Mononuclear cell (primary cell): ENCODE data around the gene TMEM121. TPM values are rescaled to one million over a fixed set of nuclear protein-coding genes. Genes with fewer than 3 reads are reported as not detected.

Experiments
- H3K27me3 ChIP-seq: 2 replicates; pipeline ENCODE4 v1.6.0; 2011; ENCODE audit warnings: low read length, control low read depth; ENCODE audit not compliant: insufficient read depth
- H3K4me1 ChIP-seq: 2 replicates; pipeline ENCODE4 v1.5.1; 2011; ENCODE audit warnings: mild to moderate bottlenecking, low read length, control low read depth; ENCODE audit not compliant: insufficient read depth
- H3K4me3 ChIP-seq: 2 replicates; pipeline ENCODE4 v1.5.1; 2011; ENCODE audit warnings: mild to moderate bottlenecking, low read length, moderate library complexity
- H3K9me3 ChIP-seq: 2 replicates; pipeline ENCODE4 v1.5.1; 2011; ENCODE audit warnings: low read depth, mild to moderate bottlenecking, control low read depth, low read length
- total RNA-seq: library from RNA; depleted of rRNA; stranded (reverse); fragments of >200 nt; gene quantifications from one replicate; pipeline ENCODE4 v1.2.3, GENCODE V29; 2012

The TMEM121 gene
- 1.5 TPM for total RNA-seq

GRCh38 chr14:105525861-105526775 lies at the start of gene TMEM121:
TSS of gene TMEM121 (plus strand) at chr14:105526583. CDS start at chr14:105528835, 2,252 bp downstream.
- H3K4me3 ChIP-seq = no peak within 1 kb of the TSS
- peaks cover 26% of the 10 kb centered on the region for H3K4me1 ChIP-seq
- H3K27me3 ChIP-seq = peaks cover 27% of the 10 kb centered on the region
- no peaks in the 10 kb centered on the region for H3K9me3 ChIP-seq

- Histone ChIP-seq H3K4me1 (peaks cover 57% of the 10 kb centered on the region), H3K27me3 (peaks cover 30% of the 10 kb centered on the region)
Observed at GRCh38 chr14:105476831-105477659, 49.3 kb upstream of the TMEM121 start.

GRCh38 chr14:105477660-105478397 lies 48.6 kb upstream of the TMEM121 start:
- peaks cover 65% of the 10 kb centered on the region for H3K4me1 ChIP-seq
- peaks cover 29% of the 10 kb centered on the region for H3K27me3 ChIP-seq
- no peak overlapping the region for H3K4me3 ChIP-seq
- no peaks in the 10 kb centered on the region for H3K9me3 ChIP-seq

More at GRCh38 chr14:105476831-105477659, 49.3 kb upstream of the TMEM121 start:
- Histone ChIP-seq H3K9me3 (no peaks in the 10 kb centered on the region), H3K4me3 (no peak overlapping the region)

GRCh38 chr14:105478398-105479251 lies 47.8 kb upstream of the TMEM121 start:
- Histone ChIP-seq H3K4me1 (peaks cover 69% of the 10 kb centered on the region), H3K4me3 (no peak overlapping the region), H3K27me3 (peaks cover 25% of the 10 kb centered on the region), H3K9me3 (no peaks in the 10 kb centered on the region)

GRCh38 chr14:105479431-105480158 lies 46.8 kb upstream of the TMEM121 start:
- no peak overlapping the region for H3K4me3 ChIP-seq
- H3K9me3 ChIP-seq = no peaks in the 10 kb centered on the region
- H3K4me1 ChIP-seq = peaks cover 75% of the 10 kb centered on the region
- peaks cover 23% of the 10 kb centered on the region for H3K27me3 ChIP-seq

GRCh38 chr14:105480199-105480746 lies 46.1 kb upstream of the TMEM121 start:
- H3K4me1 ChIP-seq = peaks cover 76% of the 10 kb centered on the region
- H3K9me3 ChIP-seq = no peaks in the 10 kb centered on the region
- H3K4me3 ChIP-seq = no peak overlapping the region
- H3K27me3 ChIP-seq = peaks cover 19% of the 10 kb centered on the region

GRCh38 chr14:105480807-105481801 lies 45.3 kb upstream of the TMEM121 start:
- Histone ChIP-seq H3K4me3 (peak overlapping the region; percentile 33), H3K27me3 (peaks cover 16% of the 10 kb centered on the region), H3K9me3 (no peaks in the 10 kb centered on the region), H3K4me1 (peaks cover 76% of the 10 kb centered on the region)

GRCh38 chr14:105481886-105482457 lies 44.4 kb upstream of the TMEM121 start:
- no peaks in the 10 kb centered on the region for H3K9me3 ChIP-seq
- peaks cover 75% of the 10 kb centered on the region for H3K4me1 ChIP-seq
- no peak overlapping the region for H3K4me3 ChIP-seq
- peaks cover 13% of the 10 kb centered on the region for H3K27me3 ChIP-seq

- H3K9me3 ChIP-seq = no peaks in the 10 kb centered on the region
- peaks cover 13% of the 10 kb centered on the region for H3K27me3 ChIP-seq
- no peak overlapping the region for H3K4me3 ChIP-seq
- peaks cover 76% of the 10 kb centered on the region for H3K4me1 ChIP-seq
Observed at GRCh38 chr14:105482486-105483110, 43.8 kb upstream of the TMEM121 start.

- Histone ChIP-seq H3K27me3 (peaks cover 13% of the 10 kb centered on the region), H3K9me3 (no peaks in the 10 kb centered on the region)
Observed at GRCh38 chr14:105483300-105484068, 42.9 kb upstream of the TMEM121 start.

More at GRCh38 chr14:105483300-105484068, 42.9 kb upstream of the TMEM121 start:
- Histone ChIP-seq H3K4me3 (no peak overlapping the region), H3K4me1 (peaks cover 84% of the 10 kb centered on the region)
